ENCODE data around the gene ARHGAP42. TPM values are rescaled to one million over a fixed set of nuclear protein-coding genes. Genes with fewer than 3 reads are reported as not detected.

ARHGAP42 gene
- total and polyA plus RNA-seq, 8 donors: 17.1 to 45.2 (median 36.2) TPM

DNA sequence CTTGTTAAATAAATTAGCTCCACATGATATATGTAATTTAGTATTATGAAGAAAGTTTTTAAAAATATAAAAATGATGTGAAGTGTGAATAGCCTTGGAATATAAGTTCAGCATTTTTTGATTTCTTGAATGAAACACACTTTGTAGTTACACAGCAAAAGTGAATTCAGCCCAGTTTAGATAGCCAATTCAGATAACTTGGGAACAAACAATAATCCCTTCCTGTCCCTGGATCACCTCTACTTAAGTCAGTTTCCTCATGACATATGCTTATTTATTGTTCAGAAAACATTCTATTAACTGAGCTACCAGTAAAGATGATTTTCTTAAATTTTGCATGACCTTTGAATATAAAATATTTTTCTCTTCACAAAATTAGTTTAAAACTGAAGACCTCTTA lies 335.2 kb downstream of the ARHGAP42 start:
- intact Hi-C loops (cut with DNase I): no loop called here
- ATAC-seq: no peak

GRCh38 chr11:101028644-101029043 lies 341.6 kb downstream of the ARHGAP42 start:
- intact Hi-C loops (cut with DNase I): no loop called here
- no peak for DNase-seq
- Histone ChIP-seq H3K27me3 (no peaks in the 10 kb centered on the region), H3K4me1 (no peaks in the 10 kb centered on the region), H3K36me3 (no peaks in the 10 kb centered on the region), H3K9me3 (no peaks in the 10 kb centered on the region), H3K4me3 (no peak overlapping the region), H3K27ac (no peak overlapping the region)
- TF ChIP-seq CTCF (IDR thresholded peaks at IDR 0.05): no peak
- no peak for ATAC-seq

More for the DNA sequence above, 335.2 kb downstream of the ARHGAP42 start:
- Histone ChIP-seq H3K27me3 (no peaks in the 10 kb centered on the region), H3K36me3 (no peaks in the 10 kb centered on the region), H3K9me3 (no peaks in the 10 kb centered on the region), H3K4me3 (no peak overlapping the region), H3K4me1 (no peaks in the 10 kb centered on the region), H3K27ac (no peak overlapping the region)
- no peak for DNase-seq
- TF ChIP-seq CTCF (IDR thresholded peaks at IDR 0.05): no peak

GRCh38 chr11:101030015-101030414 lies 342.9 kb downstream of the ARHGAP42 start:
- no peaks in the 10 kb centered on the region for H3K27me3 ChIP-seq
- H3K9me3 ChIP-seq: no peaks in the 10 kb centered on the region
- ATAC-seq: no peak
- intact Hi-C loops (cut with DNase I): no loop called here
- no peak for DNase-seq
- H3K27ac ChIP-seq: no peak overlapping the region
- TF ChIP-seq CTCF (IDR thresholded peaks at IDR 0.05): no peak
- no peaks in the 10 kb centered on the region for H3K4me1 ChIP-seq
- no peaks in the 10 kb centered on the region for H3K36me3 ChIP-seq
- no peak overlapping the region for H3K4me3 ChIP-seq

- DNase-seq (no peak), ATAC-seq (no peak)
- Histone ChIP-seq H3K4me3 (no peak overlapping the region), H3K27ac (no peak overlapping the region), H3K4me1 (no peaks in the 10 kb centered on the region), H3K9me3 (no peaks in the 10 kb centered on the region), H3K27me3 (no peaks in the 10 kb centered on the region), H3K36me3 (no peaks in the 10 kb centered on the region)
- no peak for TF ChIP-seq CTCF (IDR thresholded peaks at IDR 0.05)
- intact Hi-C loops (cut with DNase I): no loop called here
Observed at GRCh38 chr11:101030692-101031091, 343.6 kb downstream of the ARHGAP42 start.

GRCh38 chr11:101031713-101032112 lies 344.6 kb downstream of the ARHGAP42 start:
- ATAC-seq: no peak
- intact Hi-C loops (cut with DNase I): no loop called here
- Histone ChIP-seq H3K4me3 (no peak overlapping the region), H3K9me3 (no peaks in the 10 kb centered on the region), H3K4me1 (no peaks in the 10 kb centered on the region), H3K27me3 (no peaks in the 10 kb centered on the region), H3K36me3 (no peaks in the 10 kb centered on the region), H3K27ac (no peak overlapping the region)
- TF ChIP-seq CTCF (IDR thresholded peaks at IDR 0.05): no peak
- DNase-seq: no peak

All from left lung (tissue), 10 donors.